Heart left ventricle (tissue), 16 donors: ENCODE measurements around the gene CTPS2. TPM values are rescaled to one million over a fixed set of nuclear protein-coding genes. Genes with fewer than 3 reads are reported as not detected.
"Not testable (repeated sequence)": the region's sequence is repeated elsewhere in the genome, so short reads cannot be mapped to it uniquely, and the experiment has no call there.

Experiments used
- ATAC-seq, 4 donors: fragments of 200-7000 bp; cut with Tn5 transposase; one replicate each; pipeline ENCODE4 v1.9.1; 2020 to 2022; ENCODE audit warnings: moderate library complexity in 4 of 4, mild to moderate bottlenecking in 3 of 4, moderate number of reproducible peaks in 1 of 4
- DNase-seq, 5 donors: peaks; one replicate each; pipeline ENCODE4 v3.0.0-alpha.2; 2020
- H3K27ac ChIP-seq, 12 donors: fragments of 200-600 bp; sonication (generic) in 4 of 12; one replicate each; pipeline versions ENCODE4 v1.5.0 to v1.8.0; 2016 to 2022; ENCODE audit warnings: mild to moderate bottlenecking in 2 of 12
- H3K27me3 ChIP-seq, 9 donors: fragments of 200-600 bp; sonication (generic) in 2 of 9; one replicate each; pipeline versions ENCODE4 v1.5.1 to v1.8.0; 2016 to 2022; ENCODE audit warnings: mild to moderate bottlenecking in 3 of 9
- H3K36me3 ChIP-seq, 9 donors: fragments of 200-600 bp; sonication (generic) in 2 of 9; one replicate each; pipeline versions ENCODE4 v1.5.0 to v1.8.0; 2018 to 2022; ENCODE audit warnings: mild to moderate bottlenecking in 2 of 9
- H3K4me1 ChIP-seq, 12 donors: fragments of 200-600 bp; sonication (generic) in 4 of 12; one replicate each; pipeline versions ENCODE4 v1.5.0 to v1.8.0; 2016 to 2022; ENCODE audit warnings: mild to moderate bottlenecking in 3 of 12
- H3K4me3 ChIP-seq, 12 donors: fragments of 200-600 bp; sonication (generic) in 4 of 12; one replicate each; pipeline versions ENCODE4 v1.5.0 to v1.8.0; 2017 to 2022; ENCODE audit warnings: mild to moderate bottlenecking in 9 of 12, moderate library complexity in 4 of 12
- H3K9me3 ChIP-seq, 12 donors: fragments of 200-600 bp; sonication (generic) in 4 of 12; one replicate each; pipeline versions ENCODE4 v1.5.0 to v1.8.0; 2016 to 2022; ENCODE audit warnings: mild to moderate bottlenecking in 1 of 12
- POLR2A ChIP-seq, 2 donors: fragments of 450-650 bp; IDR thresholded peaks; one replicate each; pipeline ENCODE4 v1.6.1; 2017; ENCODE audit warnings: antibody characterized with exemption in 2 of 2, mild to moderate bottlenecking in 2 of 2, moderate library complexity in 2 of 2
- WGBS, 4 donors: extraction: QIAGEN DNeasy Blood & Tissue Kit in 2 of 4; methylation state at CpG; one replicate each; pipeline versions ENCODE4 v1.1.5 to v1.1.7; 2013 to 2018; 5-methylcytosine and 5-hydroxymethylcytosine counted together
- intact Hi-C, 10 donors: fragments of 100-400 bp; cut with DNase I; formaldehyde crosslinking; loops; one replicate each; pipeline versions ENCODE4 v1.11.1 to v1.14.2; 2022
- polyA plus RNA-seq, 2 donors: library from polyadenylated mRNA; stranded (reverse); fragments of 200-250 nt; gene quantifications; one replicate each; pipeline ENCODE4 v1.2.3, GENCODE V29; 2013
- total RNA-seq, 9 donors: library from RNA; depleted of rRNA in 2 of 9; stranded (reverse); fragments of >200 nt in 2 of 9; fragmentation: NEBNext Ultra II Directional in 3 of 9; extraction: Animal tissue kit (Norgen Biotek cat#: 25700) in 3 of 9; gene quantifications; one replicate each; pipeline versions ENCODE4 v1.1.0 to v1.2.4, GENCODE V29; 2016 to 2023
- TF ChIP-seq, protein P1 (sequence below), 12 donors: fragments of 200-600 bp; sonication (generic) in 4 of 12; IDR thresholded peaks; one replicate each; pipeline versions ENCODE4 v1.5.0 to v1.8.0; 2018 to 2022; ENCODE audit warnings: antibody characterized with exemption in 12 of 12, mild to moderate bottlenecking in 5 of 12
- donor health status: ischemic (EF 13 %, LVEDD 7.1; RV severe dilation, severe dysfunction).
- donor health status: healthy with polysubstance abuse.
- donor health status: DM: no; HTN: yes; CAD: no.
- donor health status: DM: no; HTN: no; CAD: no.
- donor health status: ischemic (EF 25% LVEDD 6.9; RV normal size, moderate dysfunction).
- donor health status: ischemic (EF 25% LVEDD 5.7; RV mildly dilated, moderate dysfunction).
- donor health status: healthy.
- donor health status: DM: yes; HTN: yes; CAD: no.
- donor health status: ischemic (EF 35%, LVEDD 5.7; RV mildly dilated, moderate dysfunction).
- donor health status: nonischemic (EF 11% LVEDD 7.7; RV severe dilation, severe dysfunction).
- donor health status: DM: yes; HTN: yes; CAD: no.
- donor health status: PGD.
- donor health status: ischemic (EF 29% LVEDD 5.4; RV normal size, mild dysfunction).
- donor health status: nonischemic (EF 23%, LVEDD 6.1; RV moderate dilation, normal function).

Gene CTPS2
- total and polyA plus RNA-seq, 11 donors, result 3.1 to 8.3 (median 4.8) TPM

DNA sequence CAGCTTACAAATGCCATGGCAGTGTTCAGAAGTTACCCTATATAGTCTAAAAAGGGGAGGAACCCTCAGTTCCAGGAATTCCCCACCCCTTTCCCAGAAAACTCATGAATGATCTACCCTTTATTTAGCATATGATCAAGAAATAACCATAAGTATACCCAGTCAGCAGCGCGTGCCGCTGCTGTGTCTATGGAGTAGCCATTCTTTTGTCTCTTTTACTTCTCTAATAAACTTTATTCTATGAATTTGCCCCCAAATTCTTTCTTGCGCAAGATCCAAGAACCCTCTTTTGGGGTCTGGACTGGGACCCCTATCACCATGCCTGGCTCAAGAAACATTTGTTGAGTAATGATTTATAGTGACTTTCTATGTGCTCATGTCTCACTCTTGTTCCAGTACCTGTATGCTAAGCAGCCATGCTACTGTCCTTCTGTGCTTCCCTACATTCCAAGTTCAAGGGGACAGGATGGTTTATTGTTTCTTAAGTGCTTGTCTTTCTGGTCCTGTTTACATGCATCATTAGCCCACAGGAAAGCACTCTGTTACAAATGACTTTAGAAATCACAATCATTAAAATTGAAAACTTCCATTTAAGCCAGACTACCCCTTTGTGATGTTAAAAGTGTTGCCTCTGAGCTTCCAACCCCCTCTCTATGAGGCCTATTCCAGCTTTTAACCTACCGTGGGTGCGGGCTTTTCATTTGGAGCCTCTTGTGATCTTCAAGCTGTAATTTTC, 125.9 kb downstream of the CTPS2 start:
- Histone ChIP-seq H3K27me3 (peaks cover 0 to under 1% (median 0%) of the 10 kb centered on the region in 9 donors), H3K36me3 (peaks cover 0 to 9% (median 0%) of the 10 kb centered on the region in 9 donors), H3K9me3 (peaks cover 0 to 9% (median 1%) of the 10 kb centered on the region in 12 donors), H3K27ac (no peak overlapping the region), H3K4me1 (no peaks in the 10 kb centered on the region), H3K4me3 (no peak overlapping the region)
- intact Hi-C loops, result no loop called here
- WGBS, 4 donors, result 76 to 94% (median 84%) methylated on average over 6 of the region's 6 CpGs
- DNase-seq, result no peak
- no peak for ATAC-seq
- no peak for TF ChIP-seq POLR2A (IDR thresholded peaks at IDR 0.05)
- TF ChIP-seq, protein P1, sequence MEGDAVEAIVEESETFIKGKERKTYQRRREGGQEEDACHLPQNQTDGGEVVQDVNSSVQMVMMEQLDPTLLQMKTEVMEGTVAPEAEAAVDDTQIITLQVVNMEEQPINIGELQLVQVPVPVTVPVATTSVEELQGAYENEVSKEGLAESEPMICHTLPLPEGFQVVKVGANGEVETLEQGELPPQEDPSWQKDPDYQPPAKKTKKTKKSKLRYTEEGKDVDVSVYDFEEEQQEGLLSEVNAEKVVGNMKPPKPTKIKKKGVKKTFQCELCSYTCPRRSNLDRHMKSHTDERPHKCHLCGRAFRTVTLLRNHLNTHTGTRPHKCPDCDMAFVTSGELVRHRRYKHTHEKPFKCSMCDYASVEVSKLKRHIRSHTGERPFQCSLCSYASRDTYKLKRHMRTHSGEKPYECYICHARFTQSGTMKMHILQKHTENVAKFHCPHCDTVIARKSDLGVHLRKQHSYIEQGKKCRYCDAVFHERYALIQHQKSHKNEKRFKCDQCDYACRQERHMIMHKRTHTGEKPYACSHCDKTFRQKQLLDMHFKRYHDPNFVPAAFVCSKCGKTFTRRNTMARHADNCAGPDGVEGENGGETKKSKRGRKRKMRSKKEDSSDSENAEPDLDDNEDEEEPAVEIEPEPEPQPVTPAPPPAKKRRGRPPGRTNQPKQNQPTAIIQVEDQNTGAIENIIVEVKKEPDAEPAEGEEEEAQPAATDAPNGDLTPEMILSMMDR (IDR thresholded peaks at IDR 0.05), result no peak

DNA sequence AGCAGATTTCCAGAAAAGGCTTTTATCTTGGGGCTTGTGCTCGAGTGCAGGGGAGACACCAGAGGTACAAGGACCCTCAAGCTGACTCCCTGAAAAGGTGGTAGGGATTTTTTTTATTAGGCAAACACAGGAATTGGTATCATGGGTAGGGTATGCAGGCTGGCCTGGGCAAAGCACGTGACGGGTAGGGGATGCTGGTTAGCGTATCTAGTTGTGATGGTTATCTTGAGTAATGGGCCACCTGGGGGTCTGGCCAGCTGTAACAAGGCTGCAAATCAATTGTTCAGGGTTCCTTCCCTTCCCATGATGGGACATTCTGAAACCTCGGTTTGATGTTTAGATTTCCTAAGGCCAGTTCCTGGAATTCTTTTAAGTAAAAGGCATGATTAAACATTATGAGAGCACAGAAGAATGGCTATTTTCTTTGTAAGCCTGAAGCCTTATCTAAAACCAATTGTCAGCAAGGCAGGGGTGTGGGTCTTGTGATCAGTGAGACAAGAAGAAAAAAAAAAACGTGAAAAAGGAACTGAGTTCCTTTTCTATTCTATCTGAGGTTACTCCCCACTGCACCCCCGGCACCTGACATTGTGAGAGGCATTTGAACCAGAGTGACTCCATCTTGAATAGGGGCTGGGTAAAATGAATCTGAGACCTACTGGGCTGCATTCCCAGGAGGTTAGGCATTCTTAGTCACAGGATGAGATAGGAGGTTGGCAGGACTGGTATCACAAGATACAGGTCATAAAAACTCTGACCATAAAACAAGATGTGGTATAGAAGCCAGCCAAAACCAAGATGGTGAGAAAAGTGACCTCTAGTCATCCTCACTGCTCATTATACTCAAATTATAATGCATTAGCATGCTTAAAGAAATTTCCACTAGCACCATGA, 126.7 kb downstream of the CTPS2 start:
- WGBS, 4 donors, result 42 to 59% (median 51%) methylated on average over 7 of the region's 7 CpGs
- Histone ChIP-seq H3K9me3 (peaks cover 0 to 17% (median 2%) of the 10 kb centered on the region in 12 donors), H3K4me3 (no peak overlapping the region), H3K27me3 (no peaks in the 10 kb centered on the region), H3K4me1 (no peaks in the 10 kb centered on the region), H3K36me3 (peaks cover 0 to 9% (median 0%) of the 10 kb centered on the region in 9 donors), H3K27ac (no peak overlapping the region)
- DNase-seq, result no peak
- intact Hi-C loops, result no loop called here
- TF ChIP-seq, protein P1 (IDR thresholded peaks at IDR 0.05), result no peak
- no peak for TF ChIP-seq POLR2A (IDR thresholded peaks at IDR 0.05)
- no peak for ATAC-seq

DNA sequence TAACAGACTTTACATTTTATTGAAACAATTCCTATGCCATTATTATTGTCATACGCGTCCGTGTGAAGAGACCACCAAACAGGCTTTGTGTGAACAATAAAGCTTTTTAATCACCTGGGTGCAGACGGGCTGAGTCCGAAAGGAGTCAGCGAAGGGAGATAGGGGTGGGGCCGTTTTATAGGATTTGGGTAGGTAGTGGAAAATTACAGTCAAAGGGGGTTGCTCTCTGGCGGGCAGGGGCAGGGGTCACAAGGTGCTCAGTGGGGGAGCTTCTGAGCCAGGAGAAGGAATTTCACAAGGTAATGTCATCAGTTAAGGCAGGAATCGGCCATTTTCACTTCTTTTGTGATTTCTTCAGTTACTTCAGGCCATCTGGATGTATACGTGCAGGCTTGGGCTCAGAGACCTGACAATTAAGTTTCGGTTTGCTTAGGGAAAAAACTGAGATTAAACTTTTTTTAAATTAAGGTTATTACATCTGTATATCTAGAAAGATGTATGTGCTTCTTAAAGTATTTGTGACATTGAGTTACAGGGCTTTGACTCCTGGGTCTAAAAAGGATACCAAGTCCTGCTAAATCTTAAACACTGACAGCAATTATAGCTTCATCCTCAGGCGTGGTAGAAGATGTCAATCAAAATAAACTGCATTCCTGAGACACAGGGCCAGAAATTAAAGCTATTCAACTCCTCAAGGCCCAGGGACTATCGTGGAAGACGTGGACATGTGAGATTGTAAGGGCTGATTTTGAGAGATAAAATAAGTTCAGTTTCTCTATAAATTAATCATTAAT, 132.3 kb downstream of the CTPS2 start:
- H3K4me1 ChIP-seq, H3K36me3 ChIP-seq, H3K27ac ChIP-seq, H3K27me3 ChIP-seq, ATAC-seq, H3K4me3 ChIP-seq, intact Hi-C loops, DNase-seq: not testable (repeated sequence)
- H3K9me3 ChIP-seq, result peaks cover 0 to 17% (median 2%) of the 10 kb centered on the region in 12 donors
- WGBS, 4 donors, result 54 to 73% (median 69%) methylated on average over 14 of the region's 14 CpGs

DNA sequence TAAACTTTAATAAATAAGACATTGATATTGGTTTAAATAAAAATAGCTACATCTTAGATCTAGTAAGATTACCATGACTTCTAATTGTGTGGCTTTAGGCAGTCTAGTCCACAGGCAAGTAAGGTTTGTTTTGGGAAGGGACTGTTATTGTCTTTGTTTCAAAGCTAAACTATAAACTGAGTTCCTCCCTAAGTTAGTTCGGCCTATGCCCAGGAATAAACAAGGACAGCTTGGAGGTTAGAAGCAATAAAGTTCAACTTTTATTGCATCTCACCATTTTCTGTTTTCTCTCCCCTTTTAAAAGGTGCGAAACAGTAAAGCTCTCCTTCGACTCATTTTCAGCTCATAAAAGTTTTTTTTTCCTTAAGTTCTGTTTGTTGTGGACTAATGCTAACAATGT, 133.0 kb downstream of the CTPS2 start:
- no peak for TF ChIP-seq POLR2A (IDR thresholded peaks at IDR 0.05)
- ATAC-seq (no peak), DNase-seq (no peak)
- Histone ChIP-seq H3K27ac (no peak overlapping the region), H3K27me3 (no peaks in the 10 kb centered on the region), H3K4me1 (no peaks in the 10 kb centered on the region), H3K9me3 (peaks cover 0 to 17% (median 2%) of the 10 kb centered on the region in 12 donors), H3K36me3 (no peaks in the 10 kb centered on the region), H3K4me3 (no peak overlapping the region)
- WGBS, 4 donors, result 60 to 73% (median 67%) methylated on average over 3 of the region's 3 CpGs
- intact Hi-C loops, result no loop called here
